ENCODE data around the gene ABCB7.

GRCh38 chrX:75045369-75045768 lies 110.7 kb downstream of the ABCB7 start:
- TF ChIP-seq EZH2 (IDR thresholded peaks at IDR 0.05; ENCODE audit: low read length) (no peak), CTCF (optimal IDR thresholded peaks at IDR 0.05 in 1 of 3, IDR thresholded peaks at IDR 0.05 in 1 of 3, conservative IDR thresholded peaks at IDR 0.05 in 1 of 3; ENCODE audit: extremely low read depth in 1 of 3, insufficient read depth in 2 of 3, low read length in 3 of 3) (no peak)

Data from keratinocyte (primary cell).